ENCODE results near the gene EPOP.
A peak's percentile ranks its signal among the peaks of the same experiment; 100 is the strongest.

EPOP gene

GRCh38 chr17:38705523-38705802 lies 30.7 kb upstream of the EPOP start:
- DNase-seq: no peak

GRCh38 chr17:38704606-38705522 lies 30.1 kb upstream of the EPOP start, which contains the start of gene MLLT6:
TSS of gene MLLT6 (plus strand) at chr17:38705273. CDS start at chr17:38705633, 360 bp downstream.
- DNase-seq: peak; percentile 83

- DNase-seq: peak; percentile 85
These were observed 29.2 kb upstream of the EPOP start for GRCh38 chr17:38703742-38704605.

GRCh38 chr17:38702916-38703741 lies 28.4 kb upstream of the EPOP start:
- DNase-seq: peak; percentile 36

- DNase-seq: peak; percentile 86
These were observed 27.6 kb upstream of the EPOP start for GRCh38 chr17:38702166-38702915.

GRCh38 chr17:38701504-38702165 lies 26.9 kb upstream of the EPOP start:
- peak; percentile 94 for DNase-seq

GRCh38 chr17:38698760-38699159 lies 24.0 kb upstream of the EPOP start:
- DNase-seq: no peak

- DNase-seq: no peak
These were observed 22.5 kb upstream of the EPOP start for GRCh38 chr17:38697061-38697820.

- DNase-seq: no peak
These were observed 19.1 kb upstream of the EPOP start for GRCh38 chr17:38693700-38694329.

GRCh38 chr17:38691154-38691553 lies 16.4 kb upstream of the EPOP start:
- no peak for DNase-seq

- no peak for DNase-seq
These were observed 15.6 kb upstream of the EPOP start for GRCh38 chr17:38690386-38690785.

GRCh38 chr17:38687286-38687685 lies 12.5 kb upstream of the EPOP start:
- DNase-seq: no peak

GRCh38 chr17:38685491-38685890 lies 10.7 kb upstream of the EPOP start:
- DNase-seq: no peak

- no peak for DNase-seq
These were observed 6.3 kb upstream of the EPOP start for GRCh38 chr17:38681096-38681495.

GRCh38 chr17:38677819-38678218 lies 3.1 kb upstream of the EPOP start:
- no peak for DNase-seq

- DNase-seq: peak; percentile 71
These were observed 2.1 kb upstream of the EPOP start for GRCh38 chr17:38676706-38677504.

- DNase-seq: peak; percentile 18
These were observed 576 bp downstream of the EPOP start for GRCh38 chr17:38674014-38674748.

GRCh38 chr17:38673707-38674013 lies 1.1 kb downstream of the EPOP start:
- no peak for DNase-seq
